ENCODE results near the gene MFSD12. TPM values are rescaled to one million over a fixed set of nuclear protein-coding genes. Genes with fewer than 3 reads are reported as not detected.
A peak's percentile ranks its signal among the peaks of the same experiment; 100 is the strongest.

The MFSD12 gene
- total RNA-seq, 2 experiments from 2014 or later: 78.8 to 79.4 TPM

DNA sequence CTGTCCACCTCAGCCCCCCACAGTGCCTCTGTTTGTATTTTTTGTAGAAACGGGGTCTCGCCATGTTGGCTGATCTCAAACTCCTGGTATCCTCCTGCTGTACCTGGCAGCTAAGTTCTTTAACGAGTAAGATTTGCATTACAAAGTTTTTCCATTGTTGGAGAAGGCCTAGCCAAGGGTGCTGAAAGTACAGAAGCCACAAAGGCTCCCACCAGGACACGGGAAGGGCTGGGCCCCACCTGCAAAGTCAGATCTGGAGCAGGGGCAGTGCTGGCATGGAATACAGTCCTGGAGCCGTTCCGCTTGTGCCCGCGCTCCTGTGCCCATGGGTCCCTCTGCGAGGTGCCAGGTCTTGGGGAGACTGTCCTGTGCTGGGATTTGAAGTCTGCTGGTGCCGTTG is 39.1 kb downstream of the MFSD12 start:
- H3K4me3 ChIP-seq (ENCODE audit: low read depth, low read length, poor library complexity, severe bottlenecking): no peak overlapping the region
- DNase-seq (ENCODE audit: low spot score): no peak
- intact Hi-C loops (cut with micrococcal nuclease; ENCODE audit: unreplicated experiment): no loop called here
- no peak for TF ChIP-seq EZH2phosphoT487 (IDR thresholded peaks at IDR 0.05; ENCODE audit: borderline replicate concordance, low read depth, low read length)
- no peak for TF ChIP-seq CTCF (conservative IDR thresholded peaks at IDR 0.05; ENCODE audit: low read length)
- no peak overlapping the region for H3K4me2 ChIP-seq (ENCODE audit: low read length)
- no peaks in the 10 kb centered on the region for H3K9me3 ChIP-seq (ENCODE audit: low read length)
- H3K4me1 ChIP-seq (ENCODE audit: insufficient read depth, low read length, poor library complexity, severe bottlenecking): peaks cover 16% of the 10 kb centered on the region
- CTCF ChIA-PET (ENCODE audit: unreplicated experiment): no interaction called here
- H3K27ac ChIP-seq (ENCODE audit: low read depth, low read length, poor library complexity, severe bottlenecking): no peak overlapping the region
- H3K79me2 ChIP-seq (ENCODE audit: insufficient read depth, low read depth, low read length): peaks cover 4% of the 10 kb centered on the region; the same call in 1 of the 2 replicates
- H2AFZ ChIP-seq (ENCODE audit: low read length): no peak overlapping the region
- H3K9me2 ChIP-seq (ENCODE audit: insufficient read depth, low read length): no peaks in the 10 kb centered on the region
- no TSS peak for BruUV-seq (replicated peaks)
- POLR2A ChIA-PET: interaction anchor here (1.1 to 1.6 kb wide), 2 partner anchors 14 to 39 kb away, joined by 4 to 5 read pairs; no protein-coding TSS in a partner anchor
- H4K20me1 ChIP-seq (ENCODE audit: insufficient read depth, low read length): no peaks in the 10 kb centered on the region
- H3K36me3 ChIP-seq (ENCODE audit: insufficient read depth, low read length): peaks cover 39% of the 10 kb centered on the region

GRCh38 chr19:3517638-3518037 is 39.7 kb downstream of the MFSD12 start:
- ChIA-PET CTCF (ENCODE audit: unreplicated experiment) (no interaction called here), POLR2A (interaction anchor here (1.1 to 1.6 kb wide), 2 partner anchors 13 to 39 kb away, joined by 4 to 5 read pairs; no protein-coding TSS in a partner anchor)
- TF ChIP-seq CTCF (conservative IDR thresholded peaks at IDR 0.05; ENCODE audit: low read length) (no peak), EZH2phosphoT487 (IDR thresholded peaks at IDR 0.05; ENCODE audit: borderline replicate concordance, low read depth, low read length) (no peak)
- H3K9me3 ChIP-seq (ENCODE audit: low read length): no peaks in the 10 kb centered on the region
- intact Hi-C loops (cut with micrococcal nuclease; ENCODE audit: unreplicated experiment): no loop called here
- no peak for DNase-seq (ENCODE audit: low spot score)
- no peak overlapping the region for H3K4me3 ChIP-seq (ENCODE audit: low read depth, low read length, poor library complexity, severe bottlenecking)
- H3K4me2 ChIP-seq (ENCODE audit: low read length): no peak overlapping the region
- peaks cover 16% of the 10 kb centered on the region for H3K4me1 ChIP-seq (ENCODE audit: insufficient read depth, low read length, poor library complexity, severe bottlenecking)
- no peaks in the 10 kb centered on the region for H3K9me2 ChIP-seq (ENCODE audit: insufficient read depth, low read length)
- H3K79me2 ChIP-seq (ENCODE audit: insufficient read depth, low read depth, low read length): peaks cover 4% of the 10 kb centered on the region; the same call in 1 of the 2 replicates
- H2AFZ ChIP-seq (ENCODE audit: low read length): no peak overlapping the region
- no TSS peak for BruUV-seq (replicated peaks)
- H3K36me3 ChIP-seq (ENCODE audit: insufficient read depth, low read length): peaks cover 34% of the 10 kb centered on the region; the same call in 1 of the 2 replicates
- H4K20me1 ChIP-seq (ENCODE audit: insufficient read depth, low read length): no peaks in the 10 kb centered on the region
- H3K27ac ChIP-seq (ENCODE audit: low read depth, low read length, poor library complexity, severe bottlenecking): no peak overlapping the region

GRCh38 chr19:3516675-3517207 is 40.6 kb downstream of the MFSD12 start:
- TF ChIP-seq CTCF (conservative IDR thresholded peaks at IDR 0.05; ENCODE audit: low read length): no peak
- H3K4me1 ChIP-seq (ENCODE audit: insufficient read depth, low read length, poor library complexity, severe bottlenecking): peaks cover 16% of the 10 kb centered on the region
- H4K20me1 ChIP-seq (ENCODE audit: insufficient read depth, low read length): no peaks in the 10 kb centered on the region; the same call in 1 of the 2 replicates
- intact Hi-C loops (cut with micrococcal nuclease; ENCODE audit: unreplicated experiment): no loop called here
- H3K79me2 ChIP-seq (ENCODE audit: insufficient read depth, low read depth, low read length): peaks cover 4% of the 10 kb centered on the region; the same call in 1 of the 2 replicates
- H3K9me3 ChIP-seq (ENCODE audit: low read length): no peaks in the 10 kb centered on the region
- peak overlapping the region; percentile 43 for H3K27ac ChIP-seq (ENCODE audit: low read depth, low read length, poor library complexity, severe bottlenecking)
- peak; percentile 79 for DNase-seq (ENCODE audit: low spot score)
- H3K4me2 ChIP-seq (ENCODE audit: low read length): peak overlapping the region; percentile 28; the same call in 1 of the 2 replicates
- H3K4me3 ChIP-seq (ENCODE audit: low read depth, low read length, poor library complexity, severe bottlenecking): no peak overlapping the region
- H3K9me2 ChIP-seq (ENCODE audit: insufficient read depth, low read length): no peaks in the 10 kb centered on the region
- no peak overlapping the region for H2AFZ ChIP-seq (ENCODE audit: low read length)
- POLR2A ChIA-PET: interaction anchor here (1.6 kb wide), 1 partner anchor 12 kb away, joined by 5 read pairs; no protein-coding TSS in a partner anchor
- H3K36me3 ChIP-seq (ENCODE audit: insufficient read depth, low read length): peaks cover 30% of the 10 kb centered on the region; the same call in 1 of the 2 replicates
- BruUV-seq (replicated peaks): no TSS peak
- CTCF ChIA-PET (ENCODE audit: unreplicated experiment): interaction anchor here (0.9 kb wide), 1 partner anchor 37 kb away, joined by 3 read pairs; no protein-coding TSS in a partner anchor
